Urinary bladder (tissue), 4 donors: ENCODE measurements around the gene DPH2. TPM values are rescaled to one million over a fixed set of nuclear protein-coding genes. Genes with fewer than 3 reads are reported as not detected.

Experiments
- DNase-seq: peaks from one replicate; pipeline ENCODE4 v3.0.0-alpha.2; 2015; ENCODE audit errors: extremely low spot score
- H3K27ac ChIP-seq: one replicate; pipeline ENCODE4 v1.5.1; 2013; ENCODE audit warnings: low read depth, mild to moderate bottlenecking, moderate library complexity
- H3K36me3 ChIP-seq: one replicate; pipeline ENCODE4 v1.6.1; 2013; ENCODE audit warnings: mild to moderate bottlenecking, moderate library complexity; ENCODE audit not compliant: insufficient read depth
- H3K4me1 ChIP-seq: one replicate; pipeline ENCODE4 v1.6.1; 2013; ENCODE audit warnings: mild to moderate bottlenecking, moderate library complexity; ENCODE audit not compliant: insufficient read depth
- H3K4me3 ChIP-seq: one replicate; pipeline ENCODE4 v1.5.1; 2013; ENCODE audit warnings: low read depth, low read length
- WGBS: extraction: QIAGEN DNeasy Blood & Tissue Kit; methylation state at CpG from one replicate; pipeline ENCODE4 v1.1.7; 2013; 5-methylcytosine and 5-hydroxymethylcytosine counted together
- polyA plus RNA-seq: library from polyadenylated mRNA; stranded (reverse); fragments of 200-250 nt; gene quantifications from one replicate; pipeline ENCODE4 v1.2.3, GENCODE V29; 2013
- total RNA-seq: library from RNA; depleted of rRNA; stranded (reverse); fragments of >200 nt; gene quantifications from one replicate; pipeline ENCODE4 v1.2.3, GENCODE V29; 2014
- donor health status: healthy with polysubstance abuse.
- donor health status: healthy.

Gene DPH2
- total and polyA plus RNA-seq, 2 donors, result 7.8 to 21.7 TPM

DNA sequence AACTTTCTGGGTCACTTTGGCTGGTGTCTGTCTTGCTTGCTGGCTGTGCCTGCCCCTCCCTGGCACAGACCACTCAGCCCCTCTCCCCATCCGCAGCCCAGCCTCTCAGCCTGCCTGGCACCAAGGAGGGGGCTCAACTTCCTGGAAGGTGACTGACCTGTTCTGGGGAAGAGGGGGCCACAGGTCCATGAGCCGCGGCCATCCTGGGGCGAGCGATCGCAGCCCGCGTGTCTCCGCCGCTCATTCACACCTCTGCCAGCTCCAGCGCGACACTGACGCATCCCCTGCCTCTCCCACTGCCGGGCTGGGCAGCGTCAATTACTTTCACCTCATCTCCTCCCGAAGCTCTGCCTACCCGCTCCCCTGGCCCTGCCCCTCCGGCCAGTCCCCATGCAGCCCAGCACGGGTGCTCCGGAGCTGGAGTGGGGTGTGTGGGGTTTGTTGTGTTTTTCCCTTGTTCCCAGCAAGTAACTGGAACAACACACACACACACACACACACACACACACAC is 47.1 kb downstream of the DPH2 start:
- H3K36me3 ChIP-seq, result no peaks in the 10 kb centered on the region
- no peaks in the 10 kb centered on the region for H3K4me1 ChIP-seq
- DNase-seq, result no peak
- no peak overlapping the region for H3K27ac ChIP-seq
- 87% methylated on average over 20 of the region's 20 CpGs for WGBS
- no peak overlapping the region for H3K4me3 ChIP-seq

DNA sequence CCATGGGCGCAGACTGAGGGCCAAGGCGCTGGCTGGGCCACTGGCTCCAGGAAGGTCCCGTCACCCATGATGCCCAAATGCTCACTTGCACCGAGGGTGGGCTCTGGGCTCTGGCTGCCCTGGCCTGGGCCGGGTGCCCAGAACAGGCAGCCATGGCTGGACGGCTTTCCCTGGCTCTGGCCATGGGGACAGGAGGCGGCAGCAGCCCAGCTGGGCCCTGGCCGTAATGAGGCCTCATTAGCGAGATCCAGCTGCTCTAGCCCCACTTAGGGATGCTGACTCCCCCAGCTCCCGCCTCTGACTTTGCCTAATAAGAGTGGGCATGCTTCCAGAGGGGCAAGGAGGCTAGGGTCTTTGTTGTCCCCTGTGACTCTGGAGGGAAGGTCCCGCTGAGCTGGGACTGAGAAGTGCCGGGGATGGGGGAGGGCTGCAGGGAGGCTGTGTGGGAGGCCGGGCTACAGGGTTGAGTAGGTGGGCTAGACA is 49.7 kb downstream of the DPH2 start:
- no peak overlapping the region for H3K27ac ChIP-seq
- no peaks in the 10 kb centered on the region for H3K4me1 ChIP-seq
- no peaks in the 10 kb centered on the region for H3K36me3 ChIP-seq
- 86% methylated on average over 13 of the region's 13 CpGs for WGBS
- DNase-seq, result no peak
- H3K4me3 ChIP-seq, result no peak overlapping the region

DNA sequence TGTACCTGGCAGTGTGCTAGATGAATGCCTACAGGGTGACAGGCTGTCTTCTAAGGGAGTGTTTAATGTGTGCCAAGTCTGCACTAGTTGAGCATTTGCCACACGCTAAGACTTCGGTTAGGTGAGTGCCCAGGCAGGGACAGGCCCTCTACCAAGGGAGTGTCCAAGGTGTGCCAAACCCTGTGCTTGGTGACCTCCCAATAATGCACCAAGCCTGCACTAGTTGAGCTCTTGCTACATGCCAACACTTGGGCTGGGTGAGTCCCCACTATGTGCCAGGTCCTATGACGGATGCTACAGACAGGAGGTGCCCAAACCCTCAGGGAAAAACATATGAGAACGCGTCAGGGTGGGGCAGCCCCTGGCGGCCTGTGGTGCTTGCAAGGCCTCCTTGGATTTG is 50.7 kb downstream of the DPH2 start:
- H3K4me3 ChIP-seq, result no peak overlapping the region
- 90% methylated on average over 6 of the region's 6 CpGs for WGBS
- no peak overlapping the region for H3K27ac ChIP-seq
- DNase-seq, result no peak
- H3K36me3 ChIP-seq, result no peaks in the 10 kb centered on the region
- H3K4me1 ChIP-seq, result no peaks in the 10 kb centered on the region

DNA sequence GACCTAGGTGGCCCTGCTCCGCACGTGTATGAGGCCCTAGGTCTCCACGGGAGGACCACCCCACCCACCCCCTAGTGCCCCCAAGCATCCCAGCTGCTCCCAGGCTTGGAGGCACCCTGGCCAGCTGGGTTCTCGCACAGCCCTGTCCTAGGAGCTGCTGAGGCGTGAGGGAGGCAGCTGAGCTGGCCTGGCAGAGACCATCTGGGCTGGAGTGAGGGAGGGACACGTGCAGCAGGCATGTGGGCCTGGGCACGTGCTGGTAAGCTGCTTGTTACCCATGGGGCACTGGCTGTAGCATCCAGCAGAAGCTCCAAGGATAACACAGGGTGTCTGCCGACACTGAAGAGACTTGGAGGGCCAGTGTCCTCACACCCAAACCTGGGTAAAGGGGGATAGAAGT is 51.3 kb downstream of the DPH2 start:
- H3K4me3 ChIP-seq, result no peak overlapping the region
- no peak for DNase-seq
- H3K27ac ChIP-seq, result no peak overlapping the region
- no peaks in the 10 kb centered on the region for H3K4me1 ChIP-seq
- 82% methylated on average over 8 of the region's 8 CpGs for WGBS
- no peaks in the 10 kb centered on the region for H3K36me3 ChIP-seq

DNA sequence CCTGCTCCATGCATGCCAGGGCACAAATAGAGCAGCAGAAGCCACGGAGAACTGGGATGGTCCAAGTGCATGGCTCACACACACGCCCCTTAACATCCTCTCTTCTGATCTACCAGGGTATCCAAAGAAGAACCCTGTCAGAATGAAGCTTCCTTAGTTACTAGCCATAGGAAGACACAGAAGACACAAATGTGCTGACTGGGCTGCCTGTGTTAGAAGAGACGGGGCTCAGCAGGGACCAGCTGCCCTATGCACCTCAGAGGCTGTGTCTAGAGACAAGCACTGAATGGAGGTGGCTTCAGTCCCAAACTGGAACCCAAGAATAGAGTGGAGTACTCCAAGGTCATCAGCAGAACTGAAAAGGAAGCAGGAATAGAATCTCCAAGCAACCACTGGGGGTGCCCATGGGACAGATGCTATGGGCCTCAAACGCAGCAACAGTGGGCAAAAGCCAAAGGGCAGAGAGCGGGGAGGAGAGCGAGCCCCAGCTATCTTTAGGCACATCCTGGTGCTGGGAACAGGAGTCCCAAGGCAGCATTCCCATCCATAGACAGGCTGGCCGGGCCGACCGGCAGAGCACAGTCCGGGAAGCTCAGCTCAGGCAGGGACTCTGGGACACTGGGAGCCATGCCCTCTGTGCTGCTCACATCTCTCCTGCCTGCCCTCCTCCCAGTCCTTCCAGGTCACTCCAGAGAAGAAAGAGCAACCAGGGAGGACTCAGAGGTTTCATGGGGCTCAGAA is 51.9 kb downstream of the DPH2 start:
- Histone ChIP-seq H3K36me3 (no peaks in the 10 kb centered on the region), H3K27ac (no peak overlapping the region), H3K4me3 (no peak overlapping the region), H3K4me1 (no peaks in the 10 kb centered on the region)
- no peak for DNase-seq
- WGBS, result 89% methylated on average over 10 of the region's 10 CpGs

Other genes starting within 250 kb of the DPH2 start
- gene ARTN, start 36.2 kb upstream of the DPH2 start, total RNA-seq, result 1.4 TPM
- gene ARTN, start 36.2 kb upstream of the DPH2 start, polyA plus RNA-seq, result 2.4 TPM
- 11.5 TPM for gene IPO13, start 23.1 kb upstream of the DPH2 start, total RNA-seq
- gene IPO13, start 23.1 kb upstream of the DPH2 start, polyA plus RNA-seq, result 22.2 TPM
- 44.4 TPM for gene ATP6V0B, start 5.0 kb downstream of the DPH2 start, total RNA-seq
- gene ATP6V0B, start 5.0 kb downstream of the DPH2 start, polyA plus RNA-seq, result 120 TPM
- 35.2 TPM for gene B4GALT2, start 9.2 kb downstream of the DPH2 start, total RNA-seq
- gene B4GALT2, start 9.2 kb downstream of the DPH2 start, polyA plus RNA-seq, result 55.9 TPM
- gene CCDC24, start 21.6 kb downstream of the DPH2 start, total RNA-seq, result 2.8 TPM
- gene CCDC24, start 21.6 kb downstream of the DPH2 start, polyA plus RNA-seq, result 7.2 TPM
- 6.1 TPM for gene SLC6A9, start 61.5 kb downstream of the DPH2 start, total RNA-seq
- gene SLC6A9, start 61.5 kb downstream of the DPH2 start, polyA plus RNA-seq, result 19.8 TPM
- 0.95 TPM for gene KLF17, start 148.8 kb downstream of the DPH2 start, total RNA-seq
- gene KLF17, start 148.8 kb downstream of the DPH2 start, polyA plus RNA-seq, result 1.3 TPM
- not detected for gene KLF18, start 171.6 kb downstream of the DPH2 start, total RNA-seq
- not detected for gene KLF18, start 171.6 kb downstream of the DPH2 start, polyA plus RNA-seq
- gene DMAP1, start 243.5 kb downstream of the DPH2 start, total RNA-seq, result 17.2 TPM
- gene DMAP1, start 243.5 kb downstream of the DPH2 start, polyA plus RNA-seq, result 33.7 TPM